Measurements from ENCODE around the gene KIAA1328.

The KIAA1328 gene

DNA sequence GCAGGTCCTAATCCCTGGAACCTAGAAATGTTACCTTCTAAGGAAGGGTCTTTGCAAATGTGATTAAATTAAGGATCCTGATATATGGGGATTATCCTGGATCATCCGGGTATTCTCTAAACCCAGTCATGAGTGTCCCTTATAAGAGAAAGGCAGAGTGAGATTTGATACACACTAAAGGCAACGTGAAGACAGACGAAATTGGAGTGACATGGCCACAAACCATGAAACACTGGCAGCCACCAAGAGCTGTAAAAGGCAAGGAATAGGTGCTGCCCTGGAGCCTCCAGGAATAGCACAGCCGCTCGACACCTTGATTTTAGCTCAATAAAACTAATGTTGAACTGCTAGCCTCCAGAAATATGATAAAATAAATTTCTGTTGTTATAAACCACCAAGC is 45.1 kb upstream of the KIAA1328 start:
- TF ChIP-seq ZBTB7A (IDR thresholded peaks at IDR 0.05; ENCODE audit: low read depth) (no peak), EP300 (IDR thresholded peaks at IDR 0.05; ENCODE audit: borderline replicate concordance) (no peak), FOXM1 (IDR thresholded peaks at IDR 0.05; ENCODE audit: borderline replicate concordance, low read depth) (no peak), TCF12 (IDR thresholded peaks at IDR 0.05; ENCODE audit: low read depth) (no peak), TEAD4 (IDR thresholded peaks at IDR 0.05) (no peak), EGR1 (IDR thresholded peaks at IDR 0.05) (no peak), CREB1 (IDR thresholded peaks at IDR 0.05; ENCODE audit: low read depth) (no peak), NFIC (IDR thresholded peaks at IDR 0.05) (no peak), CEBPB (IDR thresholded peaks at IDR 0.05) (no peak), TAF1 (IDR thresholded peaks at IDR 0.05; ENCODE audit: low read depth) (no peak), YY1 (IDR thresholded peaks at IDR 0.05; ENCODE audit: low read depth) (no peak), RAD21 (IDR thresholded peaks at IDR 0.05; ENCODE audit: low read depth) (no peak)
- TF ChIP-seq, protein P1, sequence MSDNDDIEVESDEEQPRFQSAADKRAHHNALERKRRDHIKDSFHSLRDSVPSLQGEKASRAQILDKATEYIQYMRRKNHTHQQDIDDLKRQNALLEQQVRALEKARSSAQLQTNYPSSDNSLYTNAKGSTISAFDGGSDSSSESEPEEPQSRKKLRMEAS (IDR thresholded peaks at IDR 0.05) = no peak
- TF ChIP-seq, protein P2, sequence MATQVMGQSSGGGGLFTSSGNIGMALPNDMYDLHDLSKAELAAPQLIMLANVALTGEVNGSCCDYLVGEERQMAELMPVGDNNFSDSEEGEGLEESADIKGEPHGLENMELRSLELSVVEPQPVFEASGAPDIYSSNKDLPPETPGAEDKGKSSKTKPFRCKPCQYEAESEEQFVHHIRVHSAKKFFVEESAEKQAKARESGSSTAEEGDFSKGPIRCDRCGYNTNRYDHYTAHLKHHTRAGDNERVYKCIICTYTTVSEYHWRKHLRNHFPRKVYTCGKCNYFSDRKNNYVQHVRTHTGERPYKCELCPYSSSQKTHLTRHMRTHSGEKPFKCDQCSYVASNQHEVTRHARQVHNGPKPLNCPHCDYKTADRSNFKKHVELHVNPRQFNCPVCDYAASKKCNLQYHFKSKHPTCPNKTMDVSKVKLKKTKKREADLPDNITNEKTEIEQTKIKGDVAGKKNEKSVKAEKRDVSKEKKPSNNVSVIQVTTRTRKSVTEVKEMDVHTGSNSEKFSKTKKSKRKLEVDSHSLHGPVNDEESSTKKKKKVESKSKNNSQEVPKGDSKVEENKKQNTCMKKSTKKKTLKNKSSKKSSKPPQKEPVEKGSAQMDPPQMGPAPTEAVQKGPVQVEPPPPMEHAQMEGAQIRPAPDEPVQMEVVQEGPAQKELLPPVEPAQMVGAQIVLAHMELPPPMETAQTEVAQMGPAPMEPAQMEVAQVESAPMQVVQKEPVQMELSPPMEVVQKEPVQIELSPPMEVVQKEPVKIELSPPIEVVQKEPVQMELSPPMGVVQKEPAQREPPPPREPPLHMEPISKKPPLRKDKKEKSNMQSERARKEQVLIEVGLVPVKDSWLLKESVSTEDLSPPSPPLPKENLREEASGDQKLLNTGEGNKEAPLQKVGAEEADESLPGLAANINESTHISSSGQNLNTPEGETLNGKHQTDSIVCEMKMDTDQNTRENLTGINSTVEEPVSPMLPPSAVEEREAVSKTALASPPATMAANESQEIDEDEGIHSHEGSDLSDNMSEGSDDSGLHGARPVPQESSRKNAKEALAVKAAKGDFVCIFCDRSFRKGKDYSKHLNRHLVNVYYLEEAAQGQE (IDR thresholded peaks at IDR 0.05; ENCODE audit: low read depth) = no peak
- TF ChIP-seq, protein P3, sequence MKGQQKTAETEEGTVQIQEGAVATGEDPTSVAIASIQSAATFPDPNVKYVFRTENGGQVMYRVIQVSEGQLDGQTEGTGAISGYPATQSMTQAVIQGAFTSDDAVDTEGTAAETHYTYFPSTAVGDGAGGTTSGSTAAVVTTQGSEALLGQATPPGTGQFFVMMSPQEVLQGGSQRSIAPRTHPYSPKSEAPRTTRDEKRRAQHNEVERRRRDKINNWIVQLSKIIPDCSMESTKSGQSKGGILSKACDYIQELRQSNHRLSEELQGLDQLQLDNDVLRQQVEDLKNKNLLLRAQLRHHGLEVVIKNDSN (IDR thresholded peaks at IDR 0.05) = no peak

DNA sequence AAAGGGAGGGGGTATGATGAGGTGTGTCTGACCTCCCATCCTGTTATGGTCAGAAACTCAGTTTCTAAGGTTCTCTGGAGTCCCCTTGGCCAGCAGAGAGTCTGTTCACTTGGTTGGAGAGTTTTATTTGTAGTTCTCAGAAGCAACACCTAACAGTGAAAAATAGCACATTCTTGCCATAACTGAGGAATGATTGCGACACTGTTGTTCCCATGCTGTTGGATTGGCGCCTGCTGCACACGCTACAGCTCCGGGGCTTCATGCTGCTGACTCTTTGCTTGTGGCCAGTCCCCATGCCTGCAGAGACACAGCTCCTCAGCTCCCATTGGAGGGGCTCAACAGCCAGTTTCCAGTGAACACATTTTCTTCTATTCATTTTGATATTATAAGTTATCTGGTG is 42.2 kb upstream of the KIAA1328 start:
- TF ChIP-seq TCF12 (IDR thresholded peaks at IDR 0.05; ENCODE audit: low read depth) (no peak), EGR1 (IDR thresholded peaks at IDR 0.05) (no peak), YY1 (IDR thresholded peaks at IDR 0.05; ENCODE audit: low read depth) (no peak), CEBPB (IDR thresholded peaks at IDR 0.05) (peak; percentile 97), EP300 (IDR thresholded peaks at IDR 0.05; ENCODE audit: borderline replicate concordance) (no peak), FOXM1 (IDR thresholded peaks at IDR 0.05; ENCODE audit: borderline replicate concordance, low read depth) (no peak), CREB1 (IDR thresholded peaks at IDR 0.05; ENCODE audit: low read depth) (no peak), NFIC (IDR thresholded peaks at IDR 0.05) (no peak), RAD21 (IDR thresholded peaks at IDR 0.05; ENCODE audit: low read depth) (no peak), TAF1 (IDR thresholded peaks at IDR 0.05; ENCODE audit: low read depth) (no peak), ZBTB7A (IDR thresholded peaks at IDR 0.05; ENCODE audit: low read depth) (no peak), TEAD4 (IDR thresholded peaks at IDR 0.05) (peak; percentile 81)
- TF ChIP-seq, protein P3 (IDR thresholded peaks at IDR 0.05) = no peak
- TF ChIP-seq, protein P2 (IDR thresholded peaks at IDR 0.05; ENCODE audit: low read depth) = no peak
- TF ChIP-seq, protein P1 (IDR thresholded peaks at IDR 0.05) = 0 out of 2 replicates have a peak, but pooled peaks have one; percentile 36

DNA sequence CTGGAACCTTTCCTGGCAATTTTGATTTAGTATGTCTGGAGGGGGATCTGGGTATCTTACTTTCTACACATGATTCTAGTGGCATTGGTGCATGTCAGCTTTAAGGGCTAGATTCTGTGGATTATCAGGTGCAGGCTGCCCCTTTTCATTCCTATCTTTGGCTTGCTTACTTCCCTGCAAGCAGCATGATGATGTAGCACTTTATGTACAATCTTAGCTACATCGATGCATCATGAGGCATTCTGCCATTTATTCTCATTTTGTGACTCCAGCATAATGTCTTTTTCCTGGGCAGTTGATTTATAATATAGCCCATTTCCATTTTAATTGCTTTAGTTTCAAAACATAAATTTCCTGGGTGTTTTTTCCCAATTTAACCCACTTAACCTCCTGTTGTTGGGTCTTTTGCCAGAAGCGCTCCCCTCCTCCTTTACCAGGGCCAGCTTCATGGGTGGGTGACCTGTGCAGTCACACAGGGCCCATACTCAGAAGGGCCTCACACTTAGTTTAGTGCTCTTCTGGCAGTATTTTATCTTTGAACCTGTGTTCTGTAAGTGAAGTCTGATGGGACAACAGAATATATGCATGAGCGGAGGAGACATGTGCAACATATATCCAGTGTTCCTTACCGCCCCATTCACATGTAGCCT is 36.2 kb upstream of the KIAA1328 start:
- TF ChIP-seq CEBPB (IDR thresholded peaks at IDR 0.05) (no peak), TAF1 (IDR thresholded peaks at IDR 0.05; ENCODE audit: low read depth) (no peak), CREB1 (IDR thresholded peaks at IDR 0.05; ENCODE audit: low read depth) (no peak), ZBTB7A (IDR thresholded peaks at IDR 0.05; ENCODE audit: low read depth) (no peak), RAD21 (IDR thresholded peaks at IDR 0.05; ENCODE audit: low read depth) (no peak), EP300 (IDR thresholded peaks at IDR 0.05; ENCODE audit: borderline replicate concordance) (no peak), TCF12 (IDR thresholded peaks at IDR 0.05; ENCODE audit: low read depth) (no peak), TEAD4 (IDR thresholded peaks at IDR 0.05) (no peak), YY1 (IDR thresholded peaks at IDR 0.05; ENCODE audit: low read depth) (no peak), NFIC (IDR thresholded peaks at IDR 0.05) (no peak), EGR1 (IDR thresholded peaks at IDR 0.05) (no peak)
- TF ChIP-seq, protein P1 (IDR thresholded peaks at IDR 0.05) = no peak
- TF ChIP-seq, protein P3 (IDR thresholded peaks at IDR 0.05) = no peak
- TF ChIP-seq, protein P2 (IDR thresholded peaks at IDR 0.05; ENCODE audit: low read depth) = no peak
